Measurements from ENCODE around the gene PIP5K1A.

DNA sequence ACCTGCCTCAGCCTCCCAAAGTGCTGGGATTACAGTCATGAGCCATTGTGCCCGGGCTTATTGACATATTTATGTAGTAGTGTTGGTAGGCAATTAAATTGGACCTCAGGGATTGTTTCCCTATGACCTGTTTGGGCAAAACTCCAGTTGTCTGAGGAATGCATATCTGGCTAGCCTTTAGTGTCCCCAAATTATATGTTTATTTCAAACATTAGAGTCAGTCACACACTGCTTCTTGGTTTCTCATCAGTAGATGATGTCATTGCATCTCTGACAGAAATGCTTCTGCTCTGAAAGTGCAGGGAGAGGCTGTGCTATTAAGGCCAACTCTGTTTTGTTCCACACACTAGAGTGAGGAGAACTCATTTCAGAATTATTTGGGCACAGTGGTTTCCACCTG lies 12.5 kb downstream of the PIP5K1A start:
- TF ChIP-seq CTCF (IDR thresholded peaks at IDR 0.05; ENCODE audit: control extremely low read depth in 1 of 3, insufficient read depth in 1 of 3, low read depth in 1 of 3, low read length in 3 of 3) (no peak), POLR2AphosphoS5 (IDR thresholded peaks at IDR 0.05; ENCODE audit: low read depth, low read length) (no peak), ZNF274 (IDR thresholded peaks at IDR 0.05; ENCODE audit: borderline replicate concordance, extremely low read depth, low read length) (no peak), SIN3A (conservative IDR thresholded peaks at IDR 0.05 in 1 of 2, IDR thresholded peaks at IDR 0.05 in 1 of 2; ENCODE audit: low read depth in 1 of 2, low read length in 2 of 2) (no peak)

Measured in H1 (cell line).